Stimulated activated CD4-positive, alpha-beta T cell treated with anti-CD3 and anti-CD28 coated beads, Interleukin-15, amount 100 ng/mL, for 1 hour (primary cell): Measurements from ENCODE around the gene XPA.
"Not testable (repeated sequence)": the region's sequence is repeated elsewhere in the genome, so short reads cannot be mapped to it uniquely, and the experiment has no call there.

Experiments
- DNase-seq, 2 donors: peaks; one replicate each; pipeline ENCODE4 v3.0.0-alpha.2; 2020; ENCODE audit warnings: low read depth in 1 of 2, low spot score in 1 of 2

The XPA gene

DNA sequence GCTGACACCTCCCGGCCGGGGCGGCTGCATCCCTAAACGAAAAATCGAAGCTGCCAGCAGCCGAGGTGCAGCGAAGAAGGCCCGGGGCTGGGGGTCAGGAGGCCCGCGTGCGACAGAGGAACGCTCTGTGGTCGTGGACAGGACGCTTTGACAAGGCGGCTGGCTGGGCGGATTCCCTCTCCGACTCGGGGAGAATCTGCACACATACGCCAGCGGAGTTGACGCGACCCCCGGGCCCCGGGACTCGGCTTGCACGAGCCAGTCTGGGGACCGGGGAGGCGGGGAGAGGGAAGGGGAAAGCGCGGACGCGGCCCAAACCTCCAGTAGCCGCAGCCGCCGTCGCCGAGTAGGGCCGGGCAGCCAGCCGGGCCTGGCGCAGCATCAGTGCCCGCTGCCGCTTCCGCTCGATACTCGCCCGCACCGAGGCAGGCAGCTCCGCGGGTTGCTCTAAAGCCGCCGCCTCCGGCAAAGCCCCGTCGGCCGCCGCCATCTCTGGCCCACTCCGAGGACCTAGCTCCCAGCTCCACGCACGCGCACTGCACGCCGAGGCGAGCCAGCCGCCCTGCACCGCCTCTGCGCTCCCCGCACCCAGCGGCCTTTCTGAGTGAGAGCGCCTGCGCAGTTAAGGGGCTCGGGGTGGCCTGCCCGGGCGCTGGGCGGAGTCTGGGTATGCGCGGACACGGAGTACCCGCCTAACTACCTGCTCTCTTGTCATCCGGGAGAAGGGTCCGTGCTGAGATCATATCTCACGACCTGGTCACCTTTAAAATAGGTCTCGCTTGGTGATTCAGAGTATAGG lies at the start of gene XPA:
Gene XPA (minus strand): TSS at position 538 of the 799 bp plus-strand sequence. CDS start 48 bp downstream, at position 490.
- DNase-seq = peak; percentile 94 to 97

- no peak for DNase-seq
These were observed 47.9 kb upstream of the XPA start for GRCh38 chr9:97744710-97745708.

GRCh38 chr9:97744025-97744424 lies 46.9 kb upstream of the XPA start:
- DNase-seq = not testable (repeated sequence)

- DNase-seq = no peak
These were observed 45.4 kb upstream of the XPA start for GRCh38 chr9:97742545-97742944.

DNA sequence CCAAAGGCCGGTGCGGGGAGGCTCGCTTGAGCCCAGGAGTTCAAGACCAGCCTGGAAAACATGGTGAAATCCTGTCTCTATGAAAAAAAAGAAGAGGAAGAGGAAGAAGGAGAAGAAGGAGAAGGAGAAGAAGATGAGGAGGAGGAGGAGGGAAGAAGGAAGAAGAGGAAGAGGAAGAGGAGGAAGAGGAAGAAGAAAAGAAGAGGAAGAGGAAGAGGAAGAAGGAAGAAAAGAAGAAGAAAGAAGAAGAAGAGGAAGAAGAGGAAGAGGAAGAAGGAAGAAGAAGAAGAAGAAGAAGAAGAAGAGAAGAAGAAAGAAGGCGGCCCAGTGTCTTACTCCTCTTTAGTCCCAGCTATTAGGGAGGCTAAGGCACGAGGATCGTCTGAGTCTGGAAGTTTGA lies 44.8 kb upstream of the XPA start:
- no peak for DNase-seq

DNA sequence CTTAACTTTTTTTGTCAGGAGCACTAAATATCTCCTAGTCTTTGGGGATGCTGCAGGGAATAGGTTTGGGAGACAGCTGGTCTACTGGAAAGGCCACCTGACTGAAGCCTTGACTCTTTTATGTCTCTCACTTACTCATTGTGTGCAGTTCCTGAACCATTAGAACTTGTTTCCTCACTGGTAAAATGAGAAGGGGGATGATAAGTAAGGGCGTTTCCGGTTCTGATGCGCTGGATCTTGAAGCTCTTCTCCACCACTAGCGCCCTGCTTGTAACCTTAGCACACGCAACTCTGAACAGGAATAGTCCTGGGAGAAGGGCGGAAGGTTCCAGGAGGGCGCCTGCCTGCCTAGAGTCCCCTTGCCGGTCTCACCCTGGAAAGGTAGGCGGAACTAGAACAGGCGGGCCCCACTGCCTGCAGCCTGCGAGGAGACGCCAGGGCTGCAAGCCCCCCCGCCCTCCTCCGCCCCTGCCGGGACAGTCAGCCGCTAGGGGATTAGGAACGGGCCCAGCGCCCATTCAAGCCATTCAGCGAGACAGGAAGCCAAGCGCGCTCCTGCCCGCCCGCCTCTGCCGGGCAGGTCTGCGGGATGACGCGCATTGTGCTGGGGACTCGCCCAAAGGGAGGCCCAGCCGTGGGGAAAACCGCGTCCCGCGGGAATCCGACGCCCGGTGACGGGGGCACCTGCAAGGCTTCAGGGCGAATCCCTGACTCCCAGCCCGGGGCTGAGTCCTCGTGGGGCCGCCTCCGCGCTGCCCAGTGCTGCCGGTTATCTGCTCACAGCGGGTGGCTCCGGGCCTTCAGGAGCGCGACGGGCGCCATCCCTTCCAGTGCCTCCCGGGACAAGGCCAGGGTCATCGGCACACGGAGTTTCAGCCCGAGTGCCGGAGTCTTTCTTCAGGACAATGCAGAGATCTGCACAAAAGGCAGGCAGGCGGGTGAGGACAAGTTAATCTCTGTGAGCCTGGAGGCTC lies 44.0 kb upstream of the XPA start:
- peak in 1 of 2 donors; percentile 3 for DNase-seq

DNA sequence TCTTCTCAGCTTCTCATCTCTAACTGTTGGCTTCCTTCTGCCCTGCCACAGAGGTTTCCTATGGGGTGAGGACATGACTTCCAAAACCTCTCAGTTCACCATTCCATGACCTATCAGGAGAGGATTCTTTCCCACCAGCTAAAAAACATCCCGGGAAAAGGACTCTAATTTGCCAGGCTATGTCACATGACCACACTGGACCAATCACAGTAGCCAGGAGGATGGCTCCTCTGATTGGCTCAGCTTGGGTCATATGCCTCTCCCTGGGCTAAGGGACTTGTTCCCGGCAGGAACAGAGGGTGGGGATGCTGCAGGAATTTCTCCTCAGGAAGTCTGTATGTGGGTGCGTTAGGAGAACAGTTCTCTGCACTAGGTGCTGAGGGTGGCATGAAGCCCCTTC lies 40.3 kb upstream of the XPA start:
- DNase-seq = no peak

- no peak for DNase-seq
These were observed 38.0 kb upstream of the XPA start for GRCh38 chr9:97735070-97735600.

- no peak for DNase-seq
These were observed 29.6 kb upstream of the XPA start for GRCh38 chr9:97726716-97727115.

- DNase-seq = no peak
These were observed 26.7 kb upstream of the XPA start for GRCh38 chr9:97723819-97724218.

GRCh38 chr9:97722331-97722730 lies 25.2 kb upstream of the XPA start:
- no peak for DNase-seq

- DNase-seq = no peak
These were observed 24.3 kb upstream of the XPA start for GRCh38 chr9:97721396-97721795.

DNA sequence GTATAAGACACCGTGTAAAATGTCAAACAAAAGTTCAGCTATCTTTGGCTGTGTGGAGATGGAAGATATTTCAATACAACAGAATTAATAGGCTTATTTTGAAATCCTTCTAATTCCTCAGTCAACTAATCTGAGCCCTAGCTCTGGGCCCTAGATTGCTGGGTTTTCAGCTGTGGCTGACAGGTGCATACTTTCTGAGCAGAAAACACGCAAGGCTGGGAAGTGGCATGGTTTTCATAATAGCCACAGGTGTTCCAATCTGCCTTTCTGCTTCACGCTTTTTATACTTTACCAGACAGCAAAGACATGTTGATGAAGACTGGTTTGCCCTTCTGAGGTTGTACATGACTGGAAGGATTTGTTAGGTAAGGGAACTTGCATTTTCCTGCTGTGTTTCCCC lies 20.7 kb upstream of the XPA start:
- no peak for DNase-seq

- DNase-seq = no peak
These were observed 17.3 kb upstream of the XPA start for GRCh38 chr9:97714435-97714834.

- DNase-seq = no peak
These were observed 14.1 kb upstream of the XPA start for GRCh38 chr9:97711223-97711626.

GRCh38 chr9:97710356-97711222 lies 13.4 kb upstream of the XPA start:
- DNase-seq = peak in 1 of 2 donors; percentile 3

GRCh38 chr9:97706246-97706645 lies 9.1 kb upstream of the XPA start:
- no peak for DNase-seq

DNA sequence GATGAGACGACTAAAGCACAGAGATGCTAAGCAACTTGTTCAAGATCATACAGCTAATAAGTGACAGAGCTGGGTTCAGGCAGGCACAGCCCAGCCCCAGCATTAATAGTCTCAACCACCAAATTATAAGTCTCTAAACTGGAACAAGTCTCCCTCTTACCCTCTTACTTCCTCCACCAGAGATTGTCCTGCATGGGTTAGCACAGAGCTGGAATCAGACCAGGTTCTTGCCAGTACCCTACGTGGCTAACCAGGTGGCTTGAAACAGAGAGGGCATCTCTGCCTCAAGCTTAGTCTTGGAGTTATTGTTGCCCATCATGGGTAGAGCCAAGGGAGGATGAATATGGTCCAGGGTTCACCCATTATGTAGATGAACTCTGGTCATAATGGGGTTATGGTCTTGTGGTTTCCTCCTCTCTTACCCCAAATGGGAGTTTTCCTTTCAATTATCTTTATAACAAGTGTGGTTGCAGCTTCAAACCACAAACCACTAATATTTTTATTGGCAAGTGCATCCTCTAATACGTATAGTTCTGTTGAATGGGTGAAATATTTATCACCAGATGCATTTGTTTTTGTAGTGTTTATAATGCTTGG lies 8.3 kb upstream of the XPA start:
- DNase-seq = no peak

DNA sequence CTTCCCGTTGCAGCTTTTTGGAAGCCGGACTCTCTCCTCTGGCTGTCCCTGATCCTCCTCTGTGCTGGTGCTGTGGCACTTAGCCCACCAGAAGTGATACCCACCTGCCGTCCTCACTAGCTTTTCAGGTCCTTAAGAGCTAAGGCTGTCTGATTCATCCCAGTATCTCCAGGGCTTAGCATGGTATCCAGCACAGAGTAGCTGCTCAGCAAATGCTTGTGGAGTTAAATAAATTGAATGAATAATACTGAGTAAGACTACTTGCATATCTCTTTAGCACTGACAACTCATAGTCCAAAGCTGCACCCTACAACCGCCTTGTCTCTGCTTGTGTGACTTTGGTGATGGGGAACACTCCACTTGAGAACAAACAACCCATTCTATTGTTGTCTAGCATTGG lies 7.7 kb upstream of the XPA start:
- no peak for DNase-seq
